Measurements from ENCODE around the gene PKM. TPM values are rescaled to one million over a fixed set of nuclear protein-coding genes. Genes with fewer than 3 reads are reported as not detected.
A peak's percentile ranks its signal among the peaks of the same experiment; 100 is the strongest.

The PKM gene
- total RNA-seq, 1 experiment from 2014 or later, result 1,026 TPM

DNA sequence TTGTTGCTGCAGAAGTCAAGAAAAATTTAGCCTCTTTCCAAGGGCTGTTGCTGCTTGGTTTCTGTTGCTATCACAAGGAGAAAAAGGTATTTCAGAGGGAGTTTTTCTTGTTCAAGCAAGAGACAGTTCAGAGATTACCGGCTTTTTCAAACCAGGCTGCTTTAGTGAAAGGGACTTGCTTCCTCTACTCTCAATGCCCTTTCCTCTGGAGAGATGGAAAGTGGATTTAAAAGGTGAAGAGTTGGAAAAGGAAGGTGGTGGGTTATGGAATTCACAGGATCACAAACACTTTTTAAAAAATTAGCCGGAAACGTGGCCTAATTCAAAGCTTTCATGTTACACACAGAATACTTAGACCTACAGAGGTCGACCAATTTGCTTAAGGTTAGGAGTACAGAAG lies 40.2 kb upstream of the PKM start:
- Histone ChIP-seq H4K5ac (ENCODE audit: insufficient read length, low read depth, low read length) (no peak overlapping the region), H4K20me1 (ENCODE audit: control insufficient read depth, insufficient read depth, insufficient read length) (no peaks in the 10 kb centered on the region), H3K27me3 (ENCODE audit: insufficient read depth, low read length) (no peaks in the 10 kb centered on the region), H4K91ac (ENCODE audit: insufficient read length, low read depth, low read length) (no peak overlapping the region), H3T11ph (ENCODE audit: low read length) (no peak overlapping the region), H3K23ac (ENCODE audit: insufficient read length, low read depth, low read length) (no peak overlapping the region), H3K4me1 (ENCODE audit: insufficient read depth, low read length) (no peaks in the 10 kb centered on the region), H4K8ac (replicated peaks; ENCODE audit: insufficient read length, low read depth, low read length) (no peak overlapping the region), H2AK5ac (ENCODE audit: insufficient read length, low read length) (no peak overlapping the region), H3K4ac (ENCODE audit: low read depth, low read length) (no peak overlapping the region), H3K18ac (ENCODE audit: insufficient read length, low read depth, low read length) (no peak overlapping the region), H2BK20ac (ENCODE audit: low read depth, low read length, poor library complexity, severe bottlenecking) (no peak overlapping the region), H2BK12ac (ENCODE audit: insufficient read length, low read depth, low read length) (no peak overlapping the region), H3K79me2 (ENCODE audit: insufficient read depth, low read length) (no peaks in the 10 kb centered on the region), H3K9me3 (ENCODE audit: control insufficient read depth, low read depth, low read length) (no peaks in the 10 kb centered on the region), H3K23me2 (ENCODE audit: insufficient read length, low read depth, low read length, poor library complexity, severe bottlenecking) (peaks cover 7% of the 10 kb centered on the region), H2AFZ (ENCODE audit: low read length) (no peak overlapping the region), H3K56ac (ENCODE audit: insufficient read length, low read depth, low read length) (no peak overlapping the region), H2BK120ac (ENCODE audit: low read depth, low read length, poor library complexity, severe bottlenecking) (no peak overlapping the region), H3K79me1 (ENCODE audit: insufficient read depth, low read depth, low read length, poor library complexity, severe bottlenecking) (no peaks in the 10 kb centered on the region), H2BK15ac (ENCODE audit: low read depth, low read length) (no peak overlapping the region), H3K9ac (ENCODE audit: extremely low read depth, insufficient read length, low read length) (no peak overlapping the region), H3K14ac (ENCODE audit: insufficient read depth, low read length) (no peak overlapping the region), H3K27ac (ENCODE audit: insufficient read length, low read depth, low read length) (no peak overlapping the region), H2BK5ac (ENCODE audit: insufficient read length, low read length) (no peak overlapping the region), H3K4me2 (ENCODE audit: insufficient read depth, insufficient read length, low read length) (peak overlapping the region; percentile 91)
- TF ChIP-seq, protein P1, sequence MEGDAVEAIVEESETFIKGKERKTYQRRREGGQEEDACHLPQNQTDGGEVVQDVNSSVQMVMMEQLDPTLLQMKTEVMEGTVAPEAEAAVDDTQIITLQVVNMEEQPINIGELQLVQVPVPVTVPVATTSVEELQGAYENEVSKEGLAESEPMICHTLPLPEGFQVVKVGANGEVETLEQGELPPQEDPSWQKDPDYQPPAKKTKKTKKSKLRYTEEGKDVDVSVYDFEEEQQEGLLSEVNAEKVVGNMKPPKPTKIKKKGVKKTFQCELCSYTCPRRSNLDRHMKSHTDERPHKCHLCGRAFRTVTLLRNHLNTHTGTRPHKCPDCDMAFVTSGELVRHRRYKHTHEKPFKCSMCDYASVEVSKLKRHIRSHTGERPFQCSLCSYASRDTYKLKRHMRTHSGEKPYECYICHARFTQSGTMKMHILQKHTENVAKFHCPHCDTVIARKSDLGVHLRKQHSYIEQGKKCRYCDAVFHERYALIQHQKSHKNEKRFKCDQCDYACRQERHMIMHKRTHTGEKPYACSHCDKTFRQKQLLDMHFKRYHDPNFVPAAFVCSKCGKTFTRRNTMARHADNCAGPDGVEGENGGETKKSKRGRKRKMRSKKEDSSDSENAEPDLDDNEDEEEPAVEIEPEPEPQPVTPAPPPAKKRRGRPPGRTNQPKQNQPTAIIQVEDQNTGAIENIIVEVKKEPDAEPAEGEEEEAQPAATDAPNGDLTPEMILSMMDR (conservative IDR thresholded peaks at IDR 0.05), result no peak
- no CpG with 5 or more reads among the region's 4 CpGs for WGBS (ENCODE audit: extremely low coverage, insufficient read length, low lambda C conversion rate)
- DNase-seq, result no peak
- H3K27ac Mint-ChIP-seq, result no peak overlapping the region
- H3K27me3 Mint-ChIP-seq (ENCODE audit: low read depth), result peaks cover 11% of the 10 kb centered on the region
- peaks cover 11 to 30% (median 22%) of the 10 kb centered on the region in 3 experiments; a peak in 6 of 7 replicates for H3K36me3 Mint-ChIP-seq (ENCODE audit: insufficient read depth in 1 of 3, low read depth in 3 of 3)
- peaks cover 10 to 14% of the 10 kb centered on the region in 2 experiments for H3K4me1 Mint-ChIP-seq
- H3K4me3 Mint-ChIP-seq, result peak overlapping the region; percentile 86 to 88
- H3K9me3 Mint-ChIP-seq, result no peaks in the 10 kb centered on the region
